HL-60 (cell line): ENCODE data around the gene CILP2.

Experiments used
- DNase-seq, 2 experiments: peaks; one replicate each; pipeline ENCODE4 v3.0.0-alpha.2; 2010 to 2020; ENCODE audit warnings: low read depth in 1 of 2, low spot score in 1 of 2
- H3K27ac ChIP-seq: fragments of 250-450 bp; sonication (Bioruptor Pico); replicated peaks from 2 replicates; pipeline ENCODE4 v1.5.1; 2020; ENCODE audit warnings: mild to moderate bottlenecking, moderate library complexity
- H3K27me3 ChIP-seq: fragments of 250-450 bp; sonication (Bioruptor Pico); 2 replicates; pipeline ENCODE4 v1.5.1; 2021; ENCODE audit warnings: mild to moderate bottlenecking, moderate library complexity; ENCODE audit not compliant: insufficient read depth, poor library complexity, severe bottlenecking
- H3K4me3 ChIP-seq: replicated peaks from 2 replicates; pipeline ENCODE4 v1.5.1; 2011; ENCODE audit warnings: mild to moderate bottlenecking, control low read depth, low read length; ENCODE audit not compliant: insufficient read depth
- GABPA ChIP-seq: IDR thresholded peaks from 2 replicates; pipeline ENCODE4 v1.6.1; 2012; ENCODE audit warnings: low read depth
- POLR2AphosphoS5 ChIP-seq: IDR thresholded peaks from 2 replicates; pipeline ENCODE4 v1.6.1; 2012; ENCODE audit warnings: low read depth
- SPI1 ChIP-seq: IDR thresholded peaks from 2 replicates; pipeline ENCODE4 v1.6.1; 2012; ENCODE audit warnings: low read depth, mild to moderate bottlenecking, borderline replicate concordance
- TF ChIP-seq, protein P1 (sequence below): IDR thresholded peaks from one replicate; pipeline ENCODE4 v1.5.1; 2011; ENCODE audit warnings: low read length, control low read depth, inconsistent platforms; ENCODE audit not compliant: insufficient read depth
- TF ChIP-seq, protein P2 (sequence below): IDR thresholded peaks from 2 replicates; pipeline ENCODE4 v1.6.1; 2012; ENCODE audit warnings: low read depth; ENCODE audit not compliant: insufficient replicate concordance

Gene CILP2

GRCh38 chr19:19559931-19560330 is 21.9 kb downstream of the CILP2 start:
- H3K27ac ChIP-seq = no peak overlapping the region
- DNase-seq = no peak
- TF ChIP-seq SPI1 (no peak), GABPA (no peak), POLR2AphosphoS5 (no peak)
- TF ChIP-seq, protein P1, sequence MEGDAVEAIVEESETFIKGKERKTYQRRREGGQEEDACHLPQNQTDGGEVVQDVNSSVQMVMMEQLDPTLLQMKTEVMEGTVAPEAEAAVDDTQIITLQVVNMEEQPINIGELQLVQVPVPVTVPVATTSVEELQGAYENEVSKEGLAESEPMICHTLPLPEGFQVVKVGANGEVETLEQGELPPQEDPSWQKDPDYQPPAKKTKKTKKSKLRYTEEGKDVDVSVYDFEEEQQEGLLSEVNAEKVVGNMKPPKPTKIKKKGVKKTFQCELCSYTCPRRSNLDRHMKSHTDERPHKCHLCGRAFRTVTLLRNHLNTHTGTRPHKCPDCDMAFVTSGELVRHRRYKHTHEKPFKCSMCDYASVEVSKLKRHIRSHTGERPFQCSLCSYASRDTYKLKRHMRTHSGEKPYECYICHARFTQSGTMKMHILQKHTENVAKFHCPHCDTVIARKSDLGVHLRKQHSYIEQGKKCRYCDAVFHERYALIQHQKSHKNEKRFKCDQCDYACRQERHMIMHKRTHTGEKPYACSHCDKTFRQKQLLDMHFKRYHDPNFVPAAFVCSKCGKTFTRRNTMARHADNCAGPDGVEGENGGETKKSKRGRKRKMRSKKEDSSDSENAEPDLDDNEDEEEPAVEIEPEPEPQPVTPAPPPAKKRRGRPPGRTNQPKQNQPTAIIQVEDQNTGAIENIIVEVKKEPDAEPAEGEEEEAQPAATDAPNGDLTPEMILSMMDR = no peak
- TF ChIP-seq, protein P2, sequence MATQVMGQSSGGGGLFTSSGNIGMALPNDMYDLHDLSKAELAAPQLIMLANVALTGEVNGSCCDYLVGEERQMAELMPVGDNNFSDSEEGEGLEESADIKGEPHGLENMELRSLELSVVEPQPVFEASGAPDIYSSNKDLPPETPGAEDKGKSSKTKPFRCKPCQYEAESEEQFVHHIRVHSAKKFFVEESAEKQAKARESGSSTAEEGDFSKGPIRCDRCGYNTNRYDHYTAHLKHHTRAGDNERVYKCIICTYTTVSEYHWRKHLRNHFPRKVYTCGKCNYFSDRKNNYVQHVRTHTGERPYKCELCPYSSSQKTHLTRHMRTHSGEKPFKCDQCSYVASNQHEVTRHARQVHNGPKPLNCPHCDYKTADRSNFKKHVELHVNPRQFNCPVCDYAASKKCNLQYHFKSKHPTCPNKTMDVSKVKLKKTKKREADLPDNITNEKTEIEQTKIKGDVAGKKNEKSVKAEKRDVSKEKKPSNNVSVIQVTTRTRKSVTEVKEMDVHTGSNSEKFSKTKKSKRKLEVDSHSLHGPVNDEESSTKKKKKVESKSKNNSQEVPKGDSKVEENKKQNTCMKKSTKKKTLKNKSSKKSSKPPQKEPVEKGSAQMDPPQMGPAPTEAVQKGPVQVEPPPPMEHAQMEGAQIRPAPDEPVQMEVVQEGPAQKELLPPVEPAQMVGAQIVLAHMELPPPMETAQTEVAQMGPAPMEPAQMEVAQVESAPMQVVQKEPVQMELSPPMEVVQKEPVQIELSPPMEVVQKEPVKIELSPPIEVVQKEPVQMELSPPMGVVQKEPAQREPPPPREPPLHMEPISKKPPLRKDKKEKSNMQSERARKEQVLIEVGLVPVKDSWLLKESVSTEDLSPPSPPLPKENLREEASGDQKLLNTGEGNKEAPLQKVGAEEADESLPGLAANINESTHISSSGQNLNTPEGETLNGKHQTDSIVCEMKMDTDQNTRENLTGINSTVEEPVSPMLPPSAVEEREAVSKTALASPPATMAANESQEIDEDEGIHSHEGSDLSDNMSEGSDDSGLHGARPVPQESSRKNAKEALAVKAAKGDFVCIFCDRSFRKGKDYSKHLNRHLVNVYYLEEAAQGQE = no peak
- H3K27me3 ChIP-seq = no peaks in the 10 kb centered on the region
- no peak overlapping the region for H3K4me3 ChIP-seq

- no peak for TF ChIP-seq SPI1
- Histone ChIP-seq H3K27ac (no peak overlapping the region), H3K27me3 (no peaks in the 10 kb centered on the region), H3K4me3 (no peak overlapping the region)
- DNase-seq = no peak
Observed at GRCh38 chr19:19561946-19562664, 24.0 kb downstream of the CILP2 start.

DNA sequence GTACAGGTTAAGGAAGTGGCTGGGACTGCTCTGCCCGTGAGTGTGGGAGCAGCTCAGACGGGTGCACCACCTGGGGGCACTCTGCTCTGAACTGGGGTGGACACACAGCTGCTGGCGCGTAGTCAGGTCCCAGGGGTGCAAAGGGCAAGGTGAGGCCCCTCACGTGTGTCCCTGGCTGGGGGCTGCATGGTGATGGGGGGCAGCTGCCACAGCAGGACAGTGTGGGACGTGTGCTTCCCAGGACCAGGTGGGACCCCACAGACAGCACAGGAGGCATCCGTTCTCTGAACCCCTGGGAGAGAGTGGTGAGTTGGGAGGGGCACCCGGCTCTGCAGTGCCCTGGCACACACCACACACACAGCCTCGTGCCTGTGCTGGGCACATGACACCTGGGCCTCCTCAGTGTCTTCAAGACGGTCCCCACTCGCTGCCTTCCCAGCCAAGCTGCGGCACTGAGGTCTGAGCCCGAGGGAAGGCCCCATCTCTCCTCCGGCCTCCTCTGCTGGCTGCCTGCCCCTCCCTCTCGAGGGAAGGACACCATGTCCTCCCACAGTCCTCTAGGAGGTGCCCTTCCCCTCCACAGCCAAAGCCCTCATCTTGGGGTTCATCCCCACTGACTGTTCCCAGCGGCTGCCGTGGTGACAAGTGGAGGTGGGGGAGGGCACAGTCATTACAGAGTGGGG is 24.7 kb downstream of the CILP2 start:
- Histone ChIP-seq H3K27ac (no peak overlapping the region), H3K27me3 (no peaks in the 10 kb centered on the region), H3K4me3 (no peak overlapping the region)
- TF ChIP-seq GABPA = no peak
- TF ChIP-seq, protein P2 = no peak
- no peak for TF ChIP-seq SPI1
- TF ChIP-seq, protein P1 = no peak
- no peak for TF ChIP-seq POLR2AphosphoS5
- DNase-seq = no peak

GRCh38 chr19:19563348-19563848 is 25.3 kb downstream of the CILP2 start:
- H3K27me3 ChIP-seq = no peaks in the 10 kb centered on the region
- TF ChIP-seq, protein P1 = no peak
- TF ChIP-seq, protein P2 = no peak
- no peak for TF ChIP-seq POLR2AphosphoS5
- no peak for DNase-seq
- H3K27ac ChIP-seq = no peak overlapping the region
- no peak overlapping the region for H3K4me3 ChIP-seq
